Suppressor macrophage treated with lipopolysaccharide for 4 hours (primary cell): ENCODE measurements around the gene CTRB2.
"Not testable (repeated sequence)": the region's sequence is repeated elsewhere in the genome, so short reads cannot be mapped to it uniquely, and the experiment has no call there.

Source experiments
- DNase-seq: peaks from one replicate; pipeline ENCODE4 v3.0.0-alpha.2; 2020

Gene CTRB2

DNA sequence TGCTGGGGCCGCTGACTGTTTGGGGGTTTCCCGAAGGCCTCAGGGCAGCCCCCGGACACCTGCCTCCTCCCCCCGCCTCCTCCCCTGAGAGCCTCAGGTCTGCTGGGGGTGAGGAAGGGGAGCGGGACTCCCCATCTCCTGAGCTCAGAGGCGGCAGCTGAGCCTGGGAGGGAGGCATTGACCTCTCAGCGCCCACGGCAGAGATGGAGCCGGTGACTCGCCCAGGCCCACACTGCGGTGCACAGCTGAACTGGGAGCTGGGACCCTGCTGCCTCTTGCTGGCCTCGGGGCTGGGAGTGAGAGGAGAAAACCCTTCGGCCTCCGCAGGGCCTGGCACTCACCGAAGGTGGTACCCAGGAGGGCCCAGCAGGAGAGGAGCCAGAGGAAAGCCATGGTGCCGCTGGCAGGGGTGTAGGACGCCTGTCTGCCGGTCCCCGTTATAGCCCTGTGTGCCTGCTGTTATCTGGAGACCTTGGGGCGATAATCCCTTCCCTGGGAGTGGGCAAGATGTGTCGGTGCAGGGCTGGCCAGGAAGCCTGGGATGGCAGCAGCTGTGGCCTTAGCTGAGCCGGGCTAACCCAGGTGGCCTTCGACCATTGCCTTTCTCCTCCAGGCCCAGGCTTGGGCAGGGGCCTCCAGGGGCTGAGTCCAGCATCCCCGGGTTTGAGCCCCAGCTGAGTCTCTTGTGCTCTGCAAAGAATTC is at the start of gene CTRB2:
TSS of gene CTRB2 (minus strand) at position 413 of the 703 bp plus-strand sequence. CDS start at position 393, 20 bp downstream.
- DNase-seq: no peak

DNA sequence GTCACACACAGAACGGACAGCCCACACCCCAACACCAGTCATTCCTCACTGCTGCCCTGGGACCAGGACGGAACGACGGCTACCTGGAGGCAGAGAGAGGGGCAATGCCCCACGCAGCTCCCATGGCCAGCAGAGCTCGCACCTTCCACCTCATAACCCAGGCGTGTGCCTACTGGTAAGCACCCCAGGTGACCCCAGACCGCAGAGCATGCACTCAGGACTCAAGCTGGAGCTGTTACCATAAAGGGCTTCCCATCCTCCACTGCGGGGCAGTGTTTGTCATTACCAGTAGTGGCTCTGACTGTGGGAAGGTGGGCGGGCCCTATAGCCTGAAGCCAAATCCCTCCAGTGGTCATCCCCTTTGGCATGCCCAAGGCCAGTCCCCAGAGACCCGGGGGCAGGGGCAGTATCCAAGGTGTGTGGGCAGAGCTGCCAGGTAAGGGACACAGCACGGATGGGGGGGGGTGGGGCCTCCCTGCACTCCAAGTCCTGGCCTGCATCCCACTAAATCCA is 49.2 kb upstream of the CTRB2 start:
- DNase-seq: no peak

DNA sequence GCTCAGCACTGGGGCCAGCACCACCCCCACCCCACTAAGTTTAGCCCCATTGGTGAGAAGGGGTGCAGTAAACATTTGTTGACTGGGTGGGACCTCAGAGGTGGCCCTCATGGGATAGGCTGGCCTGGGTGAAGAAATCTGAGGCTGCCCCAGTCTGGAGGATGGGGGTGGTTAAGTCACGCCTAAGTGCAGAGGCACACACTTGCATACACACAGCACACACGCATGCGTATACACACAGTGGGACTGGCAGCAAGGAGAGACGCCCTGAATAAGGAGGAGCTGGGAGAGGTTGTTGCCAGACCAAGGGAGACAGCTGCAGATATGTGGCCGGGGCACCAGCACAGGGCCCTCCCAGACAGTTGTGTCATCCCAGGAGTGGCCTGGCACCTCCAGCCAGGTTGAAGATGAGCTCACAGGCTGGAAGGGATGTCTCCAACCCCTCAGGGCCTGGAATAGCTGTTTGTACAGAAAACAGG is 47.4 kb upstream of the CTRB2 start:
- no peak for DNase-seq

DNA sequence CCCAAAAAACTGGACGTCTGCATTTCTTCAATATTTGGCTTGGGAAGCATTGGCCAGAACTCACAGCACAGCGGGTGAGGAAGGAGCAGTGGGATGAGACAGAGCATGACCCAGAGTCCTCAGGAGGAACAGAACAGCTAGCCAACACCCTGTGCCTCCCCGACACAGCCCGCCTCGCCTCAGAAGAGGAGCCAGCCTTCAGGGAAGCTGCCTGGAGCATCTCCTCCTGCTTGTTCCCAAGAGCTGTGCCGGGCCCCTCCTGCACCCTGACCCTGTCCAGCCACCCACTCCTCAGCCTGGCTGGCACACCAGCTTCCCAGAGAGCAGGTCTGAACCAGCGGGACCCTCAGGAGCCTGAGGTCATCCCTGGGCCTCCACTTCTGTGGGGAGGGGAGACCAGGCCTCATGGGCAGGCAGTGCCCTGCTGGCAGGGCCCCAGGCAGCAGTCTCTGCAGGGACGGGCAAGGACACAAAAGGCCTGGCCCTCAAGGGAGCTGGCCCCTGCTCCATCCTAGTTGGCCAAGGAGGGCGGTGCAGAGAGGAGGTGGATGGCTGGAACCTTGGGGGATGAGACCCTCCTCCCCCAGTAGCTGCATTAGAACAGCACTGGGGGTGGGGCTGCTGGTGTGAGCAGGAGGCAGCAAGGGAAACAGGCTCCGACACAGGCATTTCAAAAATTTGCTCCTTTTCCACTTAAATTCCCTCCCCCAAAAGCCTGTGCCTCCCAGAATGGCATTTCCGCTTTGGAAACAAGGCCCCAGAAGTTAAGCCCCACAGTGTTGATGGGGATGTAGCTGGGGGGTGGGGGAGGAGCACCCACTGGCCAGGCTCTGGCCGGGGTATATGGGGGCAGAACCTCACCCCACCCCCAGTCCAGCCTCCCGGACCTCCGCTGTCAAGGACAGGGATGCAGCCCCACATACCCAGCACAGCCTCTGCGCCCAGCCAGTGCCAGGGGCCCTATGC is 46.3 kb upstream of the CTRB2 start:
- no peak for DNase-seq

DNA sequence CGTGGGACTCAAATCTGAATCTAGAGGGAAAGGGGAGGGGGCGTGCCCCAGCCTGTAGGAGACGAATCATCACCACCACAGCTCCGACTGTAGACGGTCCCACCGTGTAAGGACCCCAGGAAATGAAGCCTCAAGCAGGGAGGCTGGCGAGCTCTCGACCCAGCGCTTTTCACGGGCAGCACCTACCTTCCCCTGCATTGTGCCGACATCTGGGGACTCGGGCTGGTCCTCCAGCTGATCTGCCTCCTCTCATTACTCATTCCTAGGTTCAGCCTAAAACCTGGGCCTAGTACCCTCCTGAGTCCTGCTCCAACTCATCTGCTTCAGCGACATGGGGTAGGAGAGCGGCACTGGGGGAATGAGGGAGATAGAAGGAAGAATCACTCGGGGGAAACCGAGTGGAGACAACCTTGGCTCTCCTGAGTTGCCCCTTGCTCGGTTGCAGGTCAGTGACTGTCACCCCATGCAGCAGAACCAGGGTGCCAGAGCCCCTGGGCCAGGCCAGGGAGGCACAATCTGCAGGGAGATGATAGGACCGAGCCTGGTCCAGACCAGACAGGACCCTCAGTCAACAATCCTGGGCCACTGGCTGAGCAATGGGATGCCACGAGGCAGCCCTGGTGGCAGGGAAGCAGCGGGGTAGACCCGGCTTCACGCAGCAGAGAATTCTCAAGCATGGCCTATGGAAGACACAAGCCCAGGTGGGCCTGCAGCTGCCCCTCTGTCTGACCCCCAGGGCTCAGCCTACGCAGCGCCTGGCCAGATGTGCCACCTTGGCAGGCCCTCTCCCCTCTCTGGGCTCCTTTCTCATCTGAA is 45.3 kb upstream of the CTRB2 start:
- no peak for DNase-seq

DNA sequence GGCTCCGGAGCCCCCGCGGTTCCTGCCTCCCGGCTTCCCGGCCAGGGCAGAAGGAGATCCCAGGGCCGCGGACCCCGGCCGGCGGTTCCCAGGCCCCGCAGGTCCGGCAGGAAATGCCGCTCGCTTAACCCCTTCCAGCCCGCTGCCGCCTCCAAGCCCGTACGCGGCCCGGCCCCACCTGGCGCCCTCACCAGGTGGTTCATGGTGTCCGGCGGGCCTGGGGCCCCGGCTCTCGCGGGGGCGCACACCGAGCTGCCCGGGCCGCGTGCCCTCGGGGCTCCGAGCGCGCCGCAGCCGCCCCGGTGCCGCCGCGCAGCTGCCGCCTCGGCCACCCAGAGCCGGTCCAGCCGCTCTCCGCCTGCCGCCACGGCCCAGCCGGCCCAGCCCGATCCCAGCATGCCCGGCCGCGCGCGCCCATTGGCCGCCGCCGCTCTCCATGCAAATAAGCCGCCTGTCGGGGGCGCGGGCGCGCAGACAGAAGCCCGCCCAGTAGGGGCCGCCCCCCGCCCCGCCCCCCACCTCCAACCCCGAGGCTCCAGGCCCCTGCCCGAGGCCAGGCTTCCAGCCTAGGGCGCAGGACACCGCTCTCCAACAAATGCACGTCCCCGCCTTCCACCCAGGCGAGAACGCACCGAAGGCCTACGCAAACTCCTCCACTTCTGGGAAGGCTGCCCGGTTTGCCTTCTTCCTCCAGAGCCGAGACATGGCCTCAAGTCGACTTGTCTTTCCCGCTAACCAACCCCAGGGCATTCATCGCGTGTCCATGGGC is 44.5 kb upstream of the CTRB2 start, which contains the start of gene BCAR1:
TSS of gene BCAR1 (minus strand) at position 345 of the 769 bp plus-strand sequence. CDS start at position 203, 142 bp downstream.
- DNase-seq: peak; percentile 84

DNA sequence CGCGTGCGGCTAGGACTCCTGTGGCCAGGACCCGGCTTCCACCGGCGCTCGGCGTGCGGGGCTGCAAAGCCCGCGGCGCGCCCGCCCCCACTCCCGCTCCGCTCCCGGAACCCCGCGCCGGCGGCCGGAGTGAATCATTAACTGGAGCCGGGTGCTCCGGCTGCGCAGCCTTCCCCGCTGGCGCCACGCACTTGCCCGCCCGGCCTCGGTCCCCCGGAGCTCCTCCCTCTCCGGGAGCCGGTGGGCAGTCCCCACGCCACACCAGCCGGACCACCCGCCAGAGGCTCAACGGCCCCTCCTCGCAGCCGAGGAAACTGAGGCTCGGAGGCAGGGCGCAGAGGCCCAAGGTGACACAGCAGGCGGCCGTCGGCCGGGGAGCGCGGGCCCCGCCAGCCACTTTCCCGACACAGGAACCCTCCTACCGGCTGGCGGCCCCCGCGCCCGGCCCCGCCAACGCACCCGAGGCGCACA is 43.9 kb upstream of the CTRB2 start:
- peak; percentile 46 for DNase-seq

DNA sequence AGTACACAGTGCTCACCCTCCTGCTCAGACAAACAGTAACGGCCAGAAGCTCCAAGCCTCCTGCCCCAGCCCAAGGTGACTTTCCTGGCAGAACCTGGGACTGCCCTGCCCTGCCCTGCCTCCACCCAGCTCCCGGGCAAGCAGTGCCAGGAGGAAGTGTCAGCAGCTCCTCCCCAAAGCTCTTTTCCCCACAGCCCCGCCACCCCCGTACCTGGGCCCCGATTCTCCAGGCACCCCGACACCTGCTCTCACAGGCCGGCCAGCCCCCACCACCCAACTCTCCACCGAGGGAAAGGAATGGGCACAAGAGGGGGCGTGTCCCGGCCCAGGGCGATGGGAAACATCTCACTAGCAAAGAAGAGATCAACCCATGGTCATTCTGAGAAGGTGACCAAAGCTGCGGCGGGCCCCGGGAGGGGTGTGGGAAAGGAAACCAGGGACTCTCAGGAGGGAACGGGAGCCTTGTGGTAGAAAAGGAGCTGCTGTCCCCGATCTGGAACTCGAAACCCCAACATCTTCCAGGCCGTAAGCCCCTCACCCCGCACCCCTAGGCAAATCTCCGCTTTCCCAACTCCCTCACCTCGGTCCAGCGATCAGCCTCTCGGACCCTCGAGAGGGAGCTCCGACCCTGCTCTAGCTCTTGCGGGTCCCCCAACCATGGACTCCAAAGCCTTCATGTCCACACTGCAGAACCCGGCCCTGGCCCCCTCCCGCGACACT is 43.3 kb upstream of the CTRB2 start:
- no peak for DNase-seq

DNA sequence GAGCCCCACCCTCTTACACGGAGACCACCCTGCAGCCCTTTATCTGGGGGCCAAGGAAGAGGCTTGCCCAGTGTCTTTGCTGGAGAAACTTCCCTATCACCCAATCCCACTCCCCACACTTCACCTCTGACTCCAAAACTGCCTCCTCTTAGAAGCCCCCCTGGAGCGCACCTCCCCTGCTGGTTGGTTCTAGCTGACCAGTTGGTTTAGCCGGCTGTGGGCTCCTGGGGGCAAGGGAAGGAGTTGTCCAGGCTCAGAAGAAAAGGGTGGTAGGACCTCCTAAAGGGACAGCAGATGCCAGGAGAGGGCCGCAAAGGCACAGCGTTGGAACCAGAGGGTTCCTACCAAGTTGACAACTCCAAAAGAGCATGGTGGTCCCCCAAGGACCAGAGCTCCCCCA is 42.5 kb upstream of the CTRB2 start:
- no peak for DNase-seq

DNA sequence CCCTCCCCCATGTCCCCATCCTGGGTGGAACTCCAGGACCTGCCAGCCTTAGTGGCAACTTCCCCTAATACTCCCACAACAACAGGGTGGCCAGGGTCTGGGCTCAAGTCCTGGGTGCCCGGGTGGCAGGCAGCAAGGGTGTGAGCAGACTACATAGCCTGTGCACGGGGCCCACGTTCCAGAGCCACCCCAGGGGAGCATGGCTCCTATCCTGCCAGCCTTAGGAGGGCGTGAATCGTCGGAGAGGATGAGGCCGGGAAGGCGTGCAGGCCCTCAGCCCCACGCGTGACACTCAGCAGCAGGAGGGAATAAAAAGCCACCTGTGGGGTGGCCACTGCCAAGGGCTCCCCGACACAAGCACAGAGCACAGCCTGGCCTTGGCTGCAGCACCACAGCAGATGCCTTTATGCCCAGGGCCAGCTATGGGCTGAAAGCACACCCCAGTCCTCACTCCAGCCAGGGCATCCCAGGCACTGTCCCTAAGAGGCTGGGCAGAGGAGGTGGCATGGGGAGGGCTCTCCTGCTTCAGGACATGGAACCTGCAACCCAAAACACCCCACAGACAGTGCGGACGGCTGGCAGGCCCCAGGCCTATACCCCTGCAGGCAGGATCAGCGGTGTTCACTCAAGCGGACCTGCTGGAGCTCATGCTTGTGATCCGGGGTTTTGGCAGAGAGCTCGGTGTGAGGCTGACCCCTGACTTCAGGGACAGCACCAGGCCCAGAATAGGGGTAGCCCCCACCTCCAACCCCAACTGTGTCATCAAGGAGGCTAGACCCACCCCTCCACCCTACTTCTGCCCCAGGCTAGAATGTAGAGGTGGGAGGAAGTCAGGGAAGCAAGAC is 41.8 kb upstream of the CTRB2 start:
- no peak for DNase-seq

DNA sequence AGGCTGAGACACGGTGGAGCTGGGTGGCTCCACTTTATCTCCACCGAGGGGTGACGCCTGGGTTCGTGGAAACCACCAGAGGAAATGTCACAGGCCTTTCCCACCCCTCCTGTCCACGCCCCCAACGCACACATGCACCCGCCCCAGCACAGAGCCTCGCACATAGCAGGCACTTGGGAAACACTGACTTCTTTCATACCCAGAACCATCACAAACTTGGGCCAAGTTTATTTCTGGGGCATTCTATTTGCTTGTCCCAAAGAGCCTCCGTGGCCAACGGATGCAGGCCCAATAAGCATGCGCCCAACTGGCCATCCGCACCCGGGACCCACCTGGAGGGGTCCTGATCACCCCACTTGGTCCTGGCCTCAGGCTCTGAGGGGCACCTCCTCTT is 41.2 kb upstream of the CTRB2 start:
- no peak for DNase-seq

DNA sequence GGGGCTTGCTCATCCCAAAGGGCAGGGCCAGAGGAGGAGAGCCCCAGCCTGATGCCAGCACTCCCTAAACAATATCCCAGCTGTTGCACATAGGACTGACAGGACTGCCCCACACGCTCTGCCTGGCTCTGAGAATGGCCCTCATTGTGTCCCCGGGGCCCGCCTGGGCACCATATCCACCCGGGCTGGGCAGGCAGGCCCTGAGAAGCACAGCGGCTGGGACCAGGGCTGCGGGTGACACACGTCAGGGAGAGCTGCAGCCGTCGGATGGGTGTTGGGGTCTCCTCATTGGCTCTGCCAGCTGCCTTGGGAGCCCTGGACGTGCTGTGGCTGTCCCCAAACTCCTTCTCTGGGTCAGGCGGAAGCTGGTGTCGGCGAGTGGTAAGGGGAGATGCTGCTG is 40.3 kb upstream of the CTRB2 start:
- DNase-seq: no peak

DNA sequence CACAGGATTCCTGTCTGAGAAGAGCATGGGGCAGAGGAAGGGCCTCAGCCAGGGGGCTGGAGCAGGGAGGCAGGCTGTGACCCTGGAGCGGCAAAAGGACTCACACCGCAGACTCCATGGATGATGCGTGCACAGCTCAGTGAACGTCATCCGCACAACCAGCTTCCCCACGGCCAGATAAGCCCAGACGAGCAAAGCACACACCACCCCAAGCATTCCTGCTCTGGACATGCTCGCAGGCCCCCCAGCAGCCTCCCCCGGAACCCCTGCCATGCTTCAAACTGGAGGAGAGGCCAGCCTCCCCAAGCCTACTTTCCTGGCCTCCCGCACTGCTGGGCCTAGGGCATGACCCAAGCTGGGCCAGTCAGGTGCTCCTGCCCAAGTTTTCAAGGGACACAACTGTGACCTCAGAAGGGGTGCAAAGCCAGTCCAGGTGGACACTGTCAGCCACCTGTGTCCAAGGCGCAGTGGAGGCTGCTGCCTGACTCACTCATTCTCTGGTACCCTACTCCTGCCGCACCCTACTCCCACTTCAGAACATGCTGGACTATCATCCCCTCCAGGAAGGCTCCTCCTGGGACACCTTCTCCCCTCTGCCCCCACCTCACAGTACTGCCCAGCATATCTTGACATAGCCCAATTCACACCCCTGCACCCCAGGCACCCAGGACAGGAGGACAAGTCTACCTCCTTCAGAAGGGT is 39.7 kb upstream of the CTRB2 start:
- no peak for DNase-seq

DNA sequence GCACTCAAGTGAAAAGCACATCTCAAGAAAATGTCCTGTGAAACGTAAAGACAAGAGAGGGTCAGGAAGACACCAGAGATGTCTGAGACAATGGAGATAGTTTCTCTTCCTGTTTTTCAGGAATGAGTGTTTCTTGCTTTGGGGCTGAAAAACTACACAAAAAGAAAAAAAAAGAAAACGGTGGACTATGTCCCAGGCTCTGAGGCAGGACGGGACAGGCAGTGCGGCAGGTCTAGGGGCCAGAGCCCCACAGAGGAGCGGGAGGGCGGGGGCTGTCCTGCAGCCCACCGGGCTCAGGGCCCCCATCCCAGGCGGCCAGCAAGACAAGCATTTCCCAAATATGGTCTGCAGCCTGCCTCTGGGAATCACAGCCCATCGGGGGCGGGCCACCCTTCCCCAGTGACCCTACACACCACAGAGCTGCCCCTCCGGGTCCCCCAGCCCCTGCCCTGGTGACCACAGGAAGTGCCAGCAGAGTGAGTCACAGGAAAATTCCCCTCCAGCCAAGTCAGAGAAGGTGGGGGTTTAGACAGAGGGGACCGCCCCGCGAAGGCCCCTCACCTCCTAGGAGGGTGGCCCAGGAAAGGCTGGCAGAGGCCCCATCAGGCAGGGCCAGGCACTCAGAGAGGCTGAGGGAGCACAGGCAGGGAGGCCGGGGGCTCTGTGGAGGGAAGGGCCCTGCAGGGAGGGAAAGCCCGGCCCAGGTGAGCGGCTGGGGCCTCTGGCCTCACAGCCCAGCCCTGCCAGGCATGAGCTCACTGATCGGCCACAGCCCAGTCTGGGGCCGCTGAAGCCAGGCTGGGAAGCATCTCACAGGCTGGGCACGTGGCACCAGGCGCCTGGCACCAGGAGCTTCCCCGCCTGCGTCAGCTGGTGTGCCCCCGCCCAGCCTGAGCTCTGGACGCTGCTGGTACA is 38.1 kb upstream of the CTRB2 start:
- DNase-seq: peak; percentile 47

DNA sequence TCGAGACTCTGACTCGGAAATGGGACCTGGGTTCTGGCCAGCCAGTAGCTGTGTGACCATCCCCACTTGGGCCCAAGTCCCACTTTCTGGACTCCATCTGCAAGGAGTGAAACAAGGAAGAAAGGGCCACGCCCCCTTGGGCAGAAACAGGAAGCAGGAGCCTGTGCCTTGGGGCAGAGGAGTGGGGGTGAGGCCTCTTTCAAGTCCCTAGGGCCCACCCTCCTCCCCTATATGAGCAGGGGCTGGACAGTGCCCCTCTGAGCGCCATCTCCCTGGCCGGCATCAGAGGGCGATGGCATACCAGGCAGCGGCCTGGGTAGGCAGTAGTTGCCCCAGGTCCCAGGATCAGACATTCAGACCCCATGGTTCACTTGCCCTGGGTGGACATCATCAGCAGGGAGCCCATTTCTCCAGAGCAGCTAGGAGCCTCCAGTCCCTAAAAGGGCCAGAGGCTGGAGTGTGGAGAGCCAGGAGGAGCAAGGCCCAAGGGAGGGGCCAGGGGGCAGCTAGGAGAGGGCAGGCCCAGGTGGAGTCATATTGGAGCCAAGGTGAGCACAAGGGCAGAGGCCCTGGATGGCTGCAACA is 37.4 kb upstream of the CTRB2 start:
- peak; percentile 46 for DNase-seq

DNA sequence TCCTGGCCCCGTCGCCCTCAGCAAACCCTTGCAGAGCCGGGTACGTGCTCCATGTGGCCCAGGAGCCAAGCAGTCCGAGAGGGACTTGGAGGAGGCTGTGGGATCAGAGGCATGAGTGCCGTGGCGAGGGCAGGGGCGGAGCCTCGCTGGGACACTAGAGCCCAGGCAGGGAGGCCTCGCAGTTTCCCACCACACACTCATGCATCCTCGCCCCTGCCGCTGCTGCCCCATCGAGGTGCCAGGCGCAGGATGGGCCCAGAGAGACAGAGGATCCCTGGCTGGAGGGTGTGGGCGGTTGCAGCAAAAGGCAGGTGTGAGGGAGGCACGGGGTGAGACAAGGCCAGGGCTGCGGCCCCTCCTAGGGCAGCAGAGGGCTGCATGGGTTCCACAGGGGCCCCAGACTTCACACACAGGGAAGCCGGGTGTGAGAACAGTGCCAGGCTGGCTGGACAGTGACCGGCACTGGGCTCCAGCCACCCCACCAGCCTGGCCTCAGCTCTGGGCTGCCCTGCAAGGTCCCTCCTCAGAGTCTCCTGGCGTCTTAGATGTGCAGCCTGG is 36.8 kb upstream of the CTRB2 start:
- no peak for DNase-seq

DNA sequence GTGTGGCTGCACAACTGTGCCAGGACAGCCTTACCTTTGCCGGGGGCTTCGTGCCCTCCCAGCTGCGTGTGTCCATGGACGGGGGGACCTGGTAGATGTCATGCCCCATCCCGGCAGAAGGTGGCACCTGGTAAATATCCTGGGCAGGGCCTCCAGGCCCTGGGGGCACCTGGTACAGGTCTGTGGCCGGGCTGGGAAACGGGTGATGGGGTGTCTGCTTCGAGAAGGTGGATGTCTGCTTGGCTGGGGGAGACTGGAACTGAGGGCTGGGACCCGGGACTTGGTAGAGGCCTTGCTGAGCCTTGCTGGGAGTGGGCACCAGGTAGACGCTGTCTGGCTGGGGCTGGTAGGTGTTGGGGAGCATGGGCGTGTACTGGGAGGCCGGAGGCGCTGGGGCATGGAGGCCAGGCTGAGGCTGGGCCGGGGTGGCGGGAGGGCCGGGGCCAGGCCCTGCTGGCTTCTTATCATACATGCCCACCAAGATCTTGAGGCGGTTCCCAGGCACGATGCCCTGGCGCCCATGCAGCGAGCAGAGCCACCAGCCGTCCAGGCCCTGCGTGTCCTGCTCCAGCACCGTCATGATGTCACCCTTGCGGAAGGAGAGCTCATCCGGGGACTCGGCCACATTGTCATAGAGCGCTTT is 35.6 kb upstream of the CTRB2 start:
- not testable (repeated sequence) for DNase-seq
